NCI-H69 (cell line): ENCODE measurements around the gene ZNF618.
A peak's percentile ranks its signal among the peaks of the same experiment; 100 is the strongest.

ENCODE experiments used
- DNase-seq: peaks from one replicate; lab custom pipeline; 2025; lab: John Stamatoyannopoulos, UW

The ZNF618 gene

GRCh38 chr9:114025196-114025753, 149.2 kb downstream of the ZNF618 start:
- no peak for DNase-seq

GRCh38 chr9:114025760-114026159, 149.7 kb downstream of the ZNF618 start:
- no peak for DNase-seq

GRCh38 chr9:114026335-114026734, 150.2 kb downstream of the ZNF618 start:
- no peak for DNase-seq

DNA sequence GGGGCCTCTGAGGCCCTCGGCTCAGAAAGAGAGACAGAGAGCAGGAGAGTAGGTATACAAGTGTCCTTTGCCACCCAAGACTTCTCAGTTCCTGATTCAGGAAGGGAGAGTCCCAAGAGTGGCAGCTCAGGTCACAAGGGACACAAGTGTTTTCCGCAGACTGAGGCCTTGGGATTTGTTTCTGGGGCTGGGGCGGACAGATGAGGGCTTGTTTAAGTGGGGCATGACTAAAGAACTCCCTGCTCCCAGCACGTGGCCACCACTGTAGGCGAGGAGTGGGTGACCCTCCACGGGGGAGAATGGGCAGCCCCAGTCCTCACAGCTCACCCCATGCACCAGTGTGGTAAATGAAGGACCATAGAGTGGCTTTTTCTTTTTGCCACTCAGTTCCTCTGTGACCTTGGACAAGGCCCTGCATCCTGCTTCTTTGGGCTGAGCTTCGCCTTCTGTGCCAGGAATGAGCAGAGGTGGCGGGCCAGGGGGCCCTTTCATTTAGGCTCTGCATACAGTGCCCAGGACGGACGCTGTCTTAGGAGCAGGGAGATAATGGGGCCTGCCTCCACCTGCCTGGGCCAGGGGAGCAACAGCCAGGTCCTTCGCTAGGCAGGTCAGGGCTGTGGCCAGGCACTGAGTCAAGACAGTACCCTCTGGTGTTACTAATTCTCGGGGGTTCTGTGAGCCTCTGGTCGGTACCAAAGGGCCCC, 151.2 kb downstream of the ZNF618 start:
- DNase-seq = no peak

- no peak for DNase-seq
Observed at GRCh38 chr9:114027863-114028465, 151.9 kb downstream of the ZNF618 start.

DNA sequence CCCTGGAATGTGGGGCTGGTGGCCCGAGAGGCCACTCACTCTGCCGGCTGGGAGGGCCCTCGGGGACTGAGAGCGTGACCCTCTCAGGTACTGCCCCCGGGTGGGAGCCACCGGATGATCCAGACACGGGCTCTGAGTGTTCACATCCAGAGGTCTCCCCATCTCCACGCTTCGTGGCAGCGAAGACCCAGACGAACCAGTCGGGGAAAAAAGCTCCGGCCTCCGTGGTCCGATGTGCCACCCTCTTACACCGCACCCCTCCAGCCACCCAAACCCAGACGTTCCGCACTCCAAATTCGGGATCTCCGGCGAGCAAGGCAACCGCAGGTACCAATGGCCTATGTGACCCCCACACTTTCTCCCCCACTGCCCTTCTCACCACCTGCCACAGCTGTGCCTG, 152.5 kb downstream of the ZNF618 start:
- no peak for DNase-seq

DNA sequence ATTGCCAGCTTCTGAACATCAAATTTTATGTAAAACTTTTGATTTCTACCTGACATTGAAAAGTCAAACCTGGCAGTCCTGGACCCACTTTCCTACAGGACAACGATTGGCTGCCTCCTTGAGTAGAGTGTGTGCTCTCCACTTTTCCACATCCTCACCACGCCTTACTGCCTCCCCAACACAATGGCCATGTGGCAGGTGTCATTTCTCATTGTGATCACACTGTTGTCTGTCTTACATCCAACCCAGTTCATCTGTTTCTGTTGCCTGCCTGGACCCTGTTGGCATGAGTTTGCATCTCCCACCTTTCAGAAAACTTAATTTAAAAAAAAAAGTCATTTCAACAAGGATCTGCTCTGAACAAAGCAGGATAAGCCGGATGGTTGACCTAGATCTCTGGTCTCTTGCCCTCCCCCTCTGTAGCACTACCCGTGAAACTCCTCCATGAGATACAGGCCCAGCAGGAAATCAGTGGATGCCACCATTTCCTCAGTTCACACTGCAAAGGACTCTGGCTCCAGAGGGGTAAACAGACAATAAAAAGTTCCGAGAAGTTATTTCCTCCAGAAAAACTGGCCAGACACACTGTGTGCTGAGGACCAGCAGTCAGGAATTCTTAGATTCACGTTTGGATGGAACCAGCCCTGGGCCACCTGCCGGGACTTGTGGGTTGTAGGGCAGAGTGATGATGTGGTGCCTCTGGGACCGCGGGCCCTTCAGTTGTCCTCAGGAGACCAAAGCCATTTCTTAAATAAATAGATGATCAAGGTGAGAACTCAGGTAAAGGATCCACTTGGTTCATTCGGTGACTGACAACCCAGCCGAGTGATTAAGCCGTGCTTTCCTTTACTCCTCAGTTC, 153.4 kb downstream of the ZNF618 start:
- DNase-seq = no peak

- no peak for DNase-seq
Observed at GRCh38 chr9:114030364-114030763, 154.3 kb downstream of the ZNF618 start.

- no peak for DNase-seq
Observed at GRCh38 chr9:114031037-114031630, 155.0 kb downstream of the ZNF618 start.

DNA sequence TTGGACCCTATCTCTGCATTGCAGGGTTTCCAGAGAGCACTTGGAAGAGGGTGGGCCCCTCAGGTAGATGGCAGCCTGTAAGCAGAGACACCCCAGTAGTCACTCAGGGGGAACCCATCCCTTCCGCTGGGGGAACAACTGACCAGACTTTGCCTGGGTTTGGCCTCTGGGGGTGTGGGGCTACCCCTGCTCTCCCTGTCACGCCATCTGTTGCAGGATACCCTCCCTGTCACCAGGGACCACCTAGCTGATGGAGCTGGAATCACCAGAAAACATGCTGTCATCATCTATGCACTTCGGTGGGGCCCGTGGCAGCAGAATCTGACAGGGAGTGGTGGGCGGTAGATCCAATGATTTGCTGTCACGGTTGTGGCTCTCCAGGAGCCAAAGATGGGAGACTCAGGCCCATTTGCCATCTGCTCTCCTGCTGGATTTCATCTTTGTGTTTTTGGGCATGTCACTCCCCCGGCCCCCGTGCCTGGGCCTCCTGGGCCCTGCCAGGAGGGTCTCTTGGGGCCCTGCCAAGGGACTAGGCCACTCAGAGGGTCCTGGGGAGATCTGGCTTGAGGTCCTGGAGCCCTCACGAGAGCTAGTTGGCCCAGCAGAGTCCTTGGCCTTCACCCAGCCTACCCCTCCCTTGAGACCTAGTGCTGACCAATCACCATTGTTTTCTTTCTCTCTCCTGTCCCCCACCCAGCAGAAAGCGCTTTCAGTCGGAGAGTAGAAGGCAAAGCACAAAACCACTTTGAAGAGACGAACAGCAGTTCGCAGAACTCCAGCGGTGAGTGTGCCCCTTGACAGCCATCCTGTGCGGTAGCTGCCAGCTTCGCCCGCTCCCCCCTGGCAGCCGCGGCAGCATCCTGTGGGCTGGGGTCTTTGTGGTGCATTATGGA, 156.1 kb downstream of the ZNF618 start:
- DNase-seq = no peak

DNA sequence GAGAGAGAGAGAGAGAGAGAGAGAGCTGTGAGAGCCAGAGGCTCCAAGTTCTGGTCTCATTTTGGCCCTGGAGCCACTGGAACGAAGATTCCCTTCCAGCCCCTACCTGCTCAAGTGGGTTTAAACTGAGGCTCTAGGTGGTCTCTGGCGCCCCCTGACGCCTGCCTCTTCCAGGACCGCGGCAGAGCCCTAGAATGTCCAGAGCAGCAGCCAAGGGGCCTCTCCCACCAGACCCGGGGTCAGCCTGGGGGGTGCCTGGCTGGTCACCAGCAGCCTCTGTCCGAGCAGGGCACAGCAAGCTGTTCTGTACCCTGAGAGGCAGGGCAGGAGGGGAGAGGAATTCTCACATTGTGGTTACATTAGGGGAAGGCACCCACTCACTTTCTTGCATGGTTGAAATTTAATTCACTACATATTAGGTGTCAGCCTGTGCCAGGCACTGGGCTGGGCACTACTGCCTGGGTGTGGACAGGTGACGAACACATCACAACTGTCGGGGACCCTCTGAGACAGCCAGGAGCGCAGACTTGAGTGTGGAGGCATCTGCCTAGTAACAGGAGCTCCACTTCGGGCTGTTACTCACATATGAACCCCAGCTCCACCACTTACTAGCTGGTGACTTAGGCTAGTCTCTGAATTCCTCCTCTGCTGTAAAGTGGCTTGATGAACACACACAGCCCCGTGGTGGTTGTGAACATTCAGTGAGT, 157.4 kb downstream of the ZNF618 start:
- peak; percentile 16 for DNase-seq

DNA sequence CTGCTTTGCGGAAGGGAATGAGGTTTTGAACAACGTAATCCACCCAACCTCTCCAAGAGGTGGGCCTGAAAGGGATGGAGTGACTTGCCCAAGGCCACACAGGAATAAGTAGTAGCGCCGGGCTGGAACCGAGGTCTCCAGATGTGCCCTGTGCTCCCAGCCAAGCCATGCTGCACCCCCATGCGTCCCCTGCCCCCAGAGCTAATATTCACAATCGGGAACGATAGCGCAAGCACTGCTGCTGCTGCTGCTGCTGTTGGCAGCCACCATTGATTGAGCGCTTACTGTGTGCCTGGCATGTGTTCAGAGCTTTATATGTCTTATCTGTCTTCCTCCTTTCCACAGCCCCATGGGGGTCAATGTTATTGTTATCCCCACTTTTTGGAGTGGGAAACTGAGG, 158.1 kb downstream of the ZNF618 start:
- DNase-seq = no peak

GRCh38 chr9:114034661-114035062, 158.6 kb downstream of the ZNF618 start:
- DNase-seq = no peak

DNA sequence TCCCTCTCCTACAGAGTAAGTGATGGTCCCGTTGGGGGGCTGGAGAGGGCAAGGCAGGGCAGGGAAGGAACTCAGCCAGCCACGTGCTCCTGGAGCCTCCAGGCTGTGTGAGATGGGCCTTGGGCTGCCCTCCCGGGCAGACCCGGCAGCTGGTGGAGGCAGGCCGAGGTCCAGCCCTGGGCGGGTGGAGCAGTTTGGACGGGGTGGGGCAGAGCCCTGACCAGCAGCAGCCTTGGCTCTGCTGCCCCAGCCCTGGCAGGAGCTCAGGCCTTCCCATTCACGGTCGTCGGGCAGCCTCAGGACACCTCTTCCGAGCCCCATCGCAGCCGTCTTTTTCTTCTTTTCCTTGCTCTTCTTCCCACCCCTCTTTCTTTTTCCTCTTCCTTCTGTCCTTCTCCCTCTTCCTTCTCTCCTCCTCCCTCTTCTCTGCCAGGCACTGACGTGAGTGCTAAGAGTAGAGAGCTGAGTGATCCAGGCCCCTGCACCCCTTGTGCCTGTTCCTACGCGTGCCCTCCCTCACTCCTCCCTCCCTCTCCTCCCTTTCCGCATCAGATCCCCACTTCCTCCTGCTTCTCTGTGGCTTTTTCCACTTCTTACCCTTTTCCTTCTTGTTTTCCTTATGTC, 159.2 kb downstream of the ZNF618 start:
- DNase-seq = no peak

- DNase-seq = no peak
Observed at GRCh38 chr9:114035845-114036801, 160.0 kb downstream of the ZNF618 start.

- no peak for DNase-seq
Observed at GRCh38 chr9:114037249-114037648, 161.1 kb downstream of the ZNF618 start.

DNA sequence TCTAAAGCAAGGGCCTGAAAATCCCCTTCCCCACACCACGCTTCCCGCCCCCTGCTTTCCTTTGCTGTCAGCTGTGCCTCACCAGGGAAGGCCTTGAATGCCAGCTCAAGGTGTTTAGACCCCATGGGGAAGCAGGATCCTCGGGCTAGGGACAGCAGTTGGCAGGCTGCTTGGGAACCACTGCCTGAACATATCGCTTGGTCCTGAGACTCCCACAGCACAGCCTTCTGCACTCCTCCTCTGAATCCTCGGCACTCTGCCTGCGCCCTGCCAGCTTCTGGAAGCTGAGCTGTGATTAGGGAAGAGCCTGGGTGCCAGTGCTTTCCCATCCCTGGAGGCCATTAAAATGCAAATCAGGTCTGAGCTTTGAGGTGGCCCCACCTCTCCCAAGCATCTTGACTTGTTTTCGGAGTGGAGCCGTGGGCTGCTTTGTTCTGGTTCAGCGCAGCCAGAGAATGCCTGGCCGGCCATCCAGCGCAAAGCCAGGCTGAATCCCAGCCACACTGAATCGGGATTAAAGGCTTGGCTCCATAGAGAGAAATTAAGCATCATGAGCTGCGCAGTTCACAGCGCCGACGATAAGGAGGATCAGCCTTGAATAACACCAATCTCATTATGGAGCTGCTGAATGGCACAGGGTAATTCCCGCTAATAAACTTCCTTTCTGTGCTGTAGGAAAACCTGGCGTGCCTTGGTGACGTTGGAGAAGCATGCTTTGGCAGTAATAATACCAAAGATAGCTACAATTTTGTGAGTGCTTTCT, 162.0 kb downstream of the ZNF618 start:
- no peak for DNase-seq

DNA sequence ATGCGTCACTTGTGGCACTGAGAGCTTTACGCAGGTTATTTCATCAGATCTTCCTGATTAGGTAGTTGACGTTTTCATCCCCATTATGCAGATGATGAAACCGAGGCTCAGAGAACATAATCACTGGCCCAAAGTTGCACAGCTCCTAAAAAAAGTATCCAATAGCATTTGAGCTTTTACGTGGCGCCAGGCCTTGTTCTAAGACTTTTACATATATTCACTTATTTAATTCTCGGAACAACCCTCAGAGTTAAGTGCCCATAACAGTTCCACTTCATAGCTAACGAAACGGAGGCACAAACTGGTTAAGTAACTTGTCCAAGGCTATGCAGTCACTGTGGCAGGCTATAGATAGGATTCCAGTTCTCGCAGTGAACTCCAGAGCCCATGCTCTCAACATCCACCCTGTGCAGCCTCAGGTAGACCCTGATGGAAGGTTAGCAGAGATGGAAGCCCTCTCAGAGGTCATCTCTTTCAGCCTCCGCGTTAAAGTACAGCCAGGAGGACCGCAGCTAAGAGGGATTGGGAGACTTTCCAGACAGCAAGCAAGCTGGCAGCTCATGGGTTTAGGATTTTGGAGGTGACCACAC, 162.7 kb downstream of the ZNF618 start:
- no peak for DNase-seq
